Astrocyte (in vitro differentiated cells and primary cell): Measurements from ENCODE around the gene HMGN1. TPM values are rescaled to one million over a fixed set of nuclear protein-coding genes. Genes with fewer than 3 reads are reported as not detected.

ENCODE experiments used
- DNase-seq: peaks from one replicate; pipeline ENCODE4 v3.0.0-alpha.2; 2010; ENCODE audit warnings: low read depth
- FAIRE-seq: peaks from 2 replicates; lab custom pipeline; 2011; peaks lifted over from hg19 to GRCh38; lab: Jason Lieb, UNC
- H2AFZ ChIP-seq: 2 replicates; pipeline ENCODE4 v1.6.0; 2012; ENCODE audit warnings: low read depth, low read length, inconsistent platforms
- H3K27ac ChIP-seq: 2 replicates; pipeline ENCODE4 v1.5.1; 2011; ENCODE audit warnings: low read depth, low read length, inconsistent platforms
- H3K27me3 ChIP-seq: 2 replicates; pipeline ENCODE4 v1.6.0; 2011; ENCODE audit warnings: low read length, inconsistent platforms; ENCODE audit not compliant: insufficient read depth
- H3K36me3 ChIP-seq: 2 replicates; pipeline ENCODE4 v1.5.1; 2011; ENCODE audit warnings: low read length, inconsistent platforms; ENCODE audit not compliant: insufficient read depth
- H3K4me1 ChIP-seq: 2 replicates; pipeline ENCODE4 v1.5.1; 2011; ENCODE audit warnings: low read length, inconsistent platforms; ENCODE audit not compliant: insufficient read depth
- H3K4me2 ChIP-seq: 2 replicates; pipeline ENCODE4 v1.6.0; 2012; ENCODE audit warnings: low read length, inconsistent platforms
- H3K4me3 ChIP-seq: 2 replicates; pipeline ENCODE4 v1.5.1; 2011; ENCODE audit warnings: low read depth, mild to moderate bottlenecking, low read length, inconsistent platforms; ENCODE audit not compliant: insufficient read depth
- H3K79me2 ChIP-seq: 2 replicates; pipeline ENCODE4 v1.6.0; 2012; ENCODE audit warnings: mild to moderate bottlenecking, low read length, inconsistent platforms; ENCODE audit not compliant: insufficient read depth
- H3K9ac ChIP-seq: 2 replicates; pipeline ENCODE4 v1.6.0; 2012; ENCODE audit warnings: mild to moderate bottlenecking, low read length, inconsistent platforms
- H3K9me3 ChIP-seq: 2 replicates; pipeline ENCODE4 v1.5.1; 2012; ENCODE audit warnings: low read depth, mild to moderate bottlenecking, low read length, inconsistent platforms; ENCODE audit not compliant: insufficient read depth
- H4K20me1 ChIP-seq: 2 replicates; pipeline ENCODE4 v1.6.0; 2012; ENCODE audit warnings: low read length, inconsistent platforms; ENCODE audit not compliant: insufficient read depth
- H3K27ac Mint-ChIP-seq: one replicate; pipeline ENCODE4 v1.8.0; 2021; ENCODE audit warnings: mild to moderate bottlenecking, mixed read lengths; ENCODE audit not compliant: unreplicated experiment
- H3K27me3 Mint-ChIP-seq: one replicate; pipeline ENCODE4 v1.8.0; 2021; ENCODE audit warnings: low read depth, mixed read lengths; ENCODE audit not compliant: unreplicated experiment
- H3K36me3 Mint-ChIP-seq: one replicate; pipeline ENCODE4 v1.8.0; 2021; ENCODE audit warnings: low read depth, mixed read lengths; ENCODE audit not compliant: unreplicated experiment
- H3K4me1 Mint-ChIP-seq: one replicate; pipeline ENCODE4 v1.8.0; 2021; ENCODE audit warnings: low read depth, mixed read lengths; ENCODE audit not compliant: unreplicated experiment
- H3K4me3 Mint-ChIP-seq: one replicate; pipeline ENCODE4 v1.8.0; 2021; ENCODE audit warnings: mild to moderate bottlenecking, moderate library complexity, mixed read lengths; ENCODE audit not compliant: unreplicated experiment
- H3K9me3 Mint-ChIP-seq: one replicate; pipeline ENCODE4 v1.8.0; 2021; ENCODE audit warnings: mild to moderate bottlenecking, mixed read lengths; ENCODE audit not compliant: unreplicated experiment
- CTCF ChIP-seq: IDR thresholded peaks from 2 replicates; pipeline ENCODE4 v1.5.1; 2011; ENCODE audit warnings: low read depth, mild to moderate bottlenecking, inconsistent platforms, low read length, moderate library complexity; ENCODE audit not compliant: insufficient read depth
- EZH2 ChIP-seq: IDR thresholded peaks from 2 replicates; pipeline ENCODE4 v1.6.1; 2012; ENCODE audit warnings: mild to moderate bottlenecking, low read length, inconsistent platforms; ENCODE audit not compliant: insufficient read depth
- total RNA-seq: library from RNA; stranded (reverse); gene quantifications from 2 replicates; pipeline ENCODE4 v1.2.1, GENCODE V29; 2021

HMGN1 gene
- total RNA-seq, 1 donor from 2014 or later: 272 TPM

- peak; percentile 77 for DNase-seq
- H3K4me2 ChIP-seq: peak within 1 kb of the TSS; percentile 97
- Mint-ChIP-seq H3K27me3 (no peaks in the 10 kb centered on the region), H3K4me3 (peak within 1 kb of the TSS; percentile 94), H3K4me1 (peaks cover 15% of the 10 kb centered on the region), H3K36me3 (peaks cover 2% of the 10 kb centered on the region), H3K9me3 (no peaks in the 10 kb centered on the region), H3K27ac (peak within 1 kb of the TSS; percentile 96)
- H3K9me3 ChIP-seq: no peaks in the 10 kb centered on the region
- peaks cover 13% of the 10 kb centered on the region for H3K4me1 ChIP-seq
- H2AFZ ChIP-seq: peak within 1 kb of the TSS; percentile 95
- FAIRE-seq: no peak
- H4K20me1 ChIP-seq: peaks cover 26% of the 10 kb centered on the region
- H3K79me2 ChIP-seq: peaks cover 41% of the 10 kb centered on the region
- H3K27ac ChIP-seq: peak within 1 kb of the TSS; percentile 97
- peak within 1 kb of the TSS; percentile 91 for H3K9ac ChIP-seq
- no peak for TF ChIP-seq EZH2
- no peak for TF ChIP-seq CTCF
- peak within 1 kb of the TSS; percentile 77 for H3K4me3 ChIP-seq
- H3K27me3 ChIP-seq: no peaks in the 10 kb centered on the region
- no peaks in the 10 kb centered on the region for H3K36me3 ChIP-seq
Measured at GRCh38 chr21:39313571-39314142, 35.2 kb downstream of the HMGN1 start, which contains the start of gene BRWD1. Gene BRWD1 (minus strand): TSS chr21:39313632. CDS start chr21:39313491, 141 bp downstream.

DNA sequence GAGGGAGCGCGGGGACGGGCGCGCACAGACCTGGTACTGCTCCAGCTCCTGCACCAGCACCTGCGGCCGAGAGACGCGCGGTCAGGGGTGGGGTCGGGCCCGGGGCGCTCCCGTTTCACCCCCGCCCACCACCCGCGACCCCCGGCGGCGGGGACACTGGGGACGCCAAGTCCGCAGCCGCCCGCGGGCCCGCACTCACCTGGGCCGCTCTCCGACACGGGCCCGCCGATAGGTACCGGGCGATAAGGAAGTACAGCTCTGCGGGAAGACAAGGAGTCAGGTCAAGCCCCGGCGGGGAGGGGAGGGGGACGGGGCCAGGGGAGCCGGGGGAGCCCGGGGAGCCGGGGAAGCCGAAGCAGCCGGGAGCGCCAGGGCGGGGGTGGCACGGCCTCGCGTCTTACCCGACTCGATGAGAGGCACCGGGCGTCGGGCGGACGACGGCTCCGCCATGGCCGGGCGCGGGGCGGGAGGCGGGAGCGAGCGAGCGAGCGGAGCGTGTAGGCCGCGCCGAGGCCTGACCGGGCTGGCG, 35.8 kb downstream of the HMGN1 start:
- Histone ChIP-seq H3K4me1 (peaks cover 13% of the 10 kb centered on the region), H3K4me2 (peak overlapping the region; percentile 97), H3K79me2 (peaks cover 46% of the 10 kb centered on the region), H3K9me3 (no peaks in the 10 kb centered on the region), H4K20me1 (peaks cover 31% of the 10 kb centered on the region), H3K27ac (peak overlapping the region; percentile 97), H2AFZ (peak overlapping the region; percentile 45), H3K9ac (peak overlapping the region; percentile 91), H3K4me3 (peak overlapping the region; percentile 77), H3K36me3 (no peaks in the 10 kb centered on the region), H3K27me3 (no peaks in the 10 kb centered on the region)
- H3K36me3 Mint-ChIP-seq: peaks cover 2% of the 10 kb centered on the region
- no peak overlapping the region for H3K27ac Mint-ChIP-seq
- peaks cover 15% of the 10 kb centered on the region for H3K4me1 Mint-ChIP-seq
- no peaks in the 10 kb centered on the region for H3K9me3 Mint-ChIP-seq
- H3K4me3 Mint-ChIP-seq: peak overlapping the region; percentile 93
- TF ChIP-seq EZH2 (no peak), CTCF (no peak)
- FAIRE-seq (no peak), DNase-seq (no peak)
- H3K27me3 Mint-ChIP-seq: no peaks in the 10 kb centered on the region
